SJSA1 (cell line): ENCODE measurements around the gene IER5L. TPM values are rescaled to one million over a fixed set of nuclear protein-coding genes. Genes with fewer than 3 reads are reported as not detected.
A peak's percentile ranks its signal among the peaks of the same experiment; 100 is the strongest.
"Not testable (repeated sequence)": the region's sequence is repeated elsewhere in the genome, so short reads cannot be mapped to it uniquely, and the experiment has no call there.

Source experiments
- DNase-seq, 2 experiments: peaks; one replicate each; pipeline ENCODE4 v3.0.0-alpha.2; 2015 to 2020; ENCODE audit warnings: low spot score in 2 of 2, low read depth in 1 of 2
- H3K27ac ChIP-seq: fragments of 250-450 bp; sonication (Bioruptor Pico); 2 replicates; pipeline ENCODE4 v1.5.1; 2020; ENCODE audit warnings: mild to moderate bottlenecking, moderate library complexity
- H3K27me3 ChIP-seq: fragments of 250-450 bp; sonication (Bioruptor Pico); replicated peaks from 2 replicates; pipeline ENCODE4 v1.5.1; 2020; ENCODE audit warnings: mild to moderate bottlenecking, moderate library complexity
- H3K36me3 ChIP-seq: fragments of 250-450 bp; sonication (Bioruptor Pico); 2 replicates; pipeline ENCODE4 v1.5.1; 2020; ENCODE audit warnings: mild to moderate bottlenecking
- H3K4me1 ChIP-seq: fragments of 250-450 bp; sonication (Bioruptor Pico); replicated peaks from 2 replicates; pipeline ENCODE4 v1.6.1; 2021; ENCODE audit warnings: mild to moderate bottlenecking
- H3K4me3 ChIP-seq: fragments of 250-450 bp; sonication (Bioruptor Pico); 2 replicates; pipeline ENCODE4 v1.5.1; 2020; ENCODE audit warnings: mild to moderate bottlenecking
- H3K9me3 ChIP-seq: fragments of 250-450 bp; sonication (Bioruptor Pico); replicated peaks from 2 replicates; pipeline ENCODE4 v1.5.1; 2020; ENCODE audit warnings: mild to moderate bottlenecking
- total RNA-seq: library from RNA; depleted of rRNA; stranded (reverse); fragments of >200 nt; shearing (Covaris generic); gene quantifications from 2 replicates; pipeline ENCODE4 v1.2.3, GENCODE V29; 2014

IER5L gene
- total RNA-seq, 1 experiment from 2014 or later = 8.8 TPM

- H3K4me1 ChIP-seq = peaks cover 64% of the 10 kb centered on the region
Measured at GRCh38 chr9:129140397-129141065, 37.5 kb downstream of the IER5L start.

DNA sequence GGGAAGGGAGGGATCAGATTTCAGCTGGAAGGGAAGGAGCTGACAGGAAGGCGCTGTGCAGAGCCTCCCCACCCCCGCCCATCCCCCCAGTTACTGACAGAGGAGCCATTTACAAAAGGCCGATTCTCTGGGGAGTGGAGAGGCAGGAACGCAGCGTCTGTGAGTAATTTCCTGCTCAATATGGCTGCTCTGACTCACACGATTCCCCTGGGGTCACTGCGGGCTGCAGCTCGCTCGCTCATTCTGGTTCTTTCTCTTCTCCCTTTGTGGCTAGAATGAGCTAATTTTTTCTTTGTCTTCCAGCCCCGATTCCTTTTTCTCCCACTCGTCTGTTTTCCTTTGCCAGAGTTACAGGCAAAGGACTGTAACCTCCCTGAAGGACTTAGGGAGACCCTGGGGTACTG is 38.1 kb downstream of the IER5L start:
- Histone ChIP-seq H3K27me3 (no peaks in the 10 kb centered on the region), H3K27ac (peak overlapping the region; percentile 99), H3K36me3 (peaks cover 55% of the 10 kb centered on the region), H3K9me3 (no peaks in the 10 kb centered on the region), H3K4me1 (peaks cover 59% of the 10 kb centered on the region), H3K4me3 (peak overlapping the region; percentile 29)
- DNase-seq = peak; percentile 97 to 98

More at GRCh38 chr9:129140397-129141065, 37.5 kb downstream of the IER5L start:
- Histone ChIP-seq H3K27me3 (no peaks in the 10 kb centered on the region), H3K36me3 (peaks cover 54% of the 10 kb centered on the region), H3K4me3 (peak overlapping the region; percentile 29), H3K27ac (peak overlapping the region; percentile 99), H3K9me3 (no peaks in the 10 kb centered on the region)
- no peak for DNase-seq

DNA sequence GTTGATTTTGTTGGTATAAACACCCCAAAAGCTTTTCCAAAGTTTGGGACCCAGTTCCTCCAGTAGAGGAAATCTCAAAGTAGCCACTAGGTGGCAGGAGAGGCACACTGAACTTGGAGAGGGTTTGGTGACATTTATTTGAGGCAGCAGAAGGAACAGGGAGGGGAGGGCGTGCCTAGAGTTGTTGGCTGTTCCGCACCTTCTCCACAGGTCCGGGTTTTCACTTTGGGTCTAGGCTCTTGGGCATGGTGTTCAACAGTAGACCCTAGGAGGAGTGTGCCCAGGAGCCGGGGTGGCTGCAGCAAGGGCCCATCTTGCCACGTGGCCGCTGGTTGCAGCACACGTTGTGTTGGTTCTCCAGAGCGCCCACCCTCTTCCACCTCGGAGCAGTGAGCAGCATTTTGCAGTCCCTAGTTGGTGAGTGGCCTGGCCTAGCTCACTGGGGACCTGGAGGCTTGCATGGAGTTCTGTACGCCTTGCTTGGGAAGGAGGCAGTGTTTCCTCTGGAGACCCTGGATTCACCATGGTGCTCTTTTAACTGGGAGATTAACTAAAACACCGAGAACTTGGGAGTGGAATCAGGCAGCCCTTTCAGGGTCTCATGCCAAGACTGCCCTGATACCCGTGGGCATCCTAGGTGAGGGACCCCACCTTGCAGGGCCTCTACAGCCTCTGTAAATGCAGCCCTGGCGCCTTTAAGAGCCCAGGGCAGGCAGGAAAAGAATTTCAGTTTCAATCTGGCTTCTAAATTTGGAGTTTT is 38.6 kb downstream of the IER5L start:
- Histone ChIP-seq H3K27ac (peak overlapping the region; percentile 44), H3K27me3 (no peaks in the 10 kb centered on the region), H3K4me1 (peaks cover 56% of the 10 kb centered on the region), H3K36me3 (peaks cover 58% of the 10 kb centered on the region), H3K4me3 (peak overlapping the region; percentile 10), H3K9me3 (no peaks in the 10 kb centered on the region)
- peak; percentile 73 to 82 for DNase-seq

- Histone ChIP-seq H3K27ac (peak overlapping the region; percentile 9; the same call in 1 of the 2 replicates), H3K27me3 (no peaks in the 10 kb centered on the region), H3K9me3 (no peaks in the 10 kb centered on the region), H3K36me3 (peaks cover 54% of the 10 kb centered on the region), H3K4me3 (no peak overlapping the region), H3K4me1 (peaks cover 52% of the 10 kb centered on the region)
- no peak for DNase-seq
Measured at GRCh38 chr9:129138476-129139232, 39.4 kb downstream of the IER5L start.

DNA sequence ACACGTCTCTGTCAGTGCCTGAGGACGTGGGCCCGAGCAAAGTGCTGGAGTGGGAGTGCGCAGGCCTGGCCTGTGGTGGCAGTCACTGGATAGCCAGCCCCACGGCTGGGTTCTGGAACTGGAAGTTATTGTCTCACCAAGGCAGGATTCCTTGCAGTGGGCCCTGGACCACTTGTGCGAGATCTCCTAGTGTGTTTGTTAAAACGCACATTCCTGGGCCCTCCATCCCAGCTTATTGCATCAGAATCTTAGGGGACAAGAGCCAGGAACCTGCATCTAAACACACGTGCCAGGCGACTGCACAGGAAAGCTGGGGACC is 40.0 kb downstream of the IER5L start:
- Histone ChIP-seq H3K36me3 (peaks cover 54% of the 10 kb centered on the region), H3K27ac (no peak overlapping the region), H3K9me3 (no peaks in the 10 kb centered on the region), H3K4me3 (no peak overlapping the region), H3K4me1 (peaks cover 47% of the 10 kb centered on the region), H3K27me3 (no peaks in the 10 kb centered on the region)
- no peak for DNase-seq

DNA sequence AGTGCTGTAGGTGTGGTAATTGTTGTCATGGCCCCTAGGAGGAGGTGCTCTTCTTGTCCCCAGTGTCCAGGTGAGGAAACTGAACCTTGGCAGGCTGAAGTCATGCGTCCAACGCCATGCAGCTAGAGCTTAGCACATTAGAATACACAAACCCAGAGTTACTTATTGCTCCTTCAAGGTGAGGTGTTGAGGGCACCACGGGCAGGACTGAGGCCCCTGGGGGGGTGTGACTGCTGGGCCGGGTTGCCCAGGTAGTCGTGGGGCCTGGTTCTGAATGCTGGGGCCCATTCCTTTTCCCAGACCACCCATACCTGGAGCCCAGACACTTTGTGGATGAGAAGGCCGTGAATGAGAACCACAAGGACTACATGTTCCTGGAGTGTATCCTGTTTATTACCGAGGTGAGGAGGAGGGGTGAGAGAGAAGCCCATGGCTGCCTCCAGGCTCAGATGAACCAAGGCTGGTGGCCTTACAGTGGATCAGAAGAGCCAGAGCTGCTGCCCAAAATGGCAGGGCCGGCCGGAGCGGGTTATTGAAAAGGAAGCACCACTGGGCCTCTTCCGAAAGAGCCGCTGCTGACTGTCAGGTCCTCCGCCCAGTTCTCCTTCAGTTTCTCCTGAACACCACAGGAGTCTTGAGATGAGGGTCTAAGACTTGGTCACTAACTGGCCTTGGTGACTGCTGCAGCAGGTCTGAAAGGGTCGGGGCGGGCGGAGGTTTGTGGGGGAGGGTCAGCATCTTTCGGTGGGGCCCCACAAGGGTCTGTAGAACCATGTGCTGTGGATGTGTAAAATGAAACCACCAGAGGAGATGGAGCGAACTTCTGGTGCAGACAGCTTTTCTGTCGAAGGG is 40.5 kb downstream of the IER5L start:
- H3K4me3 ChIP-seq = no peak overlapping the region
- H3K27ac ChIP-seq = no peak overlapping the region
- peaks cover 41% of the 10 kb centered on the region for H3K4me1 ChIP-seq
- DNase-seq = no peak
- H3K27me3 ChIP-seq = no peaks in the 10 kb centered on the region
- H3K9me3 ChIP-seq = no peaks in the 10 kb centered on the region
- H3K36me3 ChIP-seq = peaks cover 50% of the 10 kb centered on the region

GRCh38 chr9:129136446-129137035 is 41.5 kb downstream of the IER5L start:
- Histone ChIP-seq H3K36me3 (peaks cover 52% of the 10 kb centered on the region), H3K27me3 (no peaks in the 10 kb centered on the region), H3K9me3 (no peaks in the 10 kb centered on the region), H3K4me3 (no peak overlapping the region), H3K27ac (no peak overlapping the region), H3K4me1 (peaks cover 35% of the 10 kb centered on the region)
- no peak for DNase-seq

DNA sequence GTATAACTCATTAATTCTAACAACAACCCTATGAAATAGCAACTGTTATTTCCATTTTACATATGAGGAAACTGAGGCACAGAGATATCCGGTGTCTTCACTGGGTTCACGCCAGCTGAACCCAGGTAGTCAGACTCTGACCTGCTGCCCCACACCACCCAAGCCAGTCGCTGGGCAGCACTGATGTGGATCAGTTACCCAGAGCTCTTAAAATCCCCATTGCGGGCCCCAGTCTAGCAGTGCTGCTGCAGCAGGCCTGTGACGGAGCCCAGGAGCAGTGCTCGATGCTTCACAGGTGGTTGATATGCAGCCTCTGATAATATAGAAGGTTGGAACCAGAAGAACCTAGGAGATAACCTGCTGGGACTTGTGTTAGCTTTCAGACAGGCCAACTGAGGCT is 42.6 kb downstream of the IER5L start:
- H3K36me3 ChIP-seq = peaks cover 63% of the 10 kb centered on the region
- H3K4me3 ChIP-seq = no peak overlapping the region
- H3K27me3 ChIP-seq = no peaks in the 10 kb centered on the region
- no peak for DNase-seq
- no peak overlapping the region for H3K27ac ChIP-seq
- peaks cover 26% of the 10 kb centered on the region for H3K4me1 ChIP-seq
- no peaks in the 10 kb centered on the region for H3K9me3 ChIP-seq

GRCh38 chr9:129133082-129133481 is 45.0 kb downstream of the IER5L start:
- Histone ChIP-seq H3K36me3 (peaks cover 59% of the 10 kb centered on the region), H3K27ac (no peak overlapping the region), H3K4me3 (no peak overlapping the region), H3K27me3 (no peaks in the 10 kb centered on the region), H3K4me1 (peaks cover 5% of the 10 kb centered on the region), H3K9me3 (no peaks in the 10 kb centered on the region)
- no peak for DNase-seq

GRCh38 chr9:129131300-129132145 is 46.5 kb downstream of the IER5L start:
- Histone ChIP-seq H3K36me3 (peaks cover 56% of the 10 kb centered on the region), H3K4me1 (0 out of 2 replicates have a peak, but pooled peaks cover 4% of the 10 kb centered on the region), H3K27ac (no peak overlapping the region), H3K27me3 (no peaks in the 10 kb centered on the region), H3K9me3 (no peaks in the 10 kb centered on the region), H3K4me3 (no peak overlapping the region)
- DNase-seq = peak; percentile 54 to 65

- Histone ChIP-seq H3K27me3 (no peaks in the 10 kb centered on the region), H3K36me3 (peaks cover 51% of the 10 kb centered on the region), H3K4me3 (no peak overlapping the region), H3K27ac (no peak overlapping the region), H3K9me3 (no peaks in the 10 kb centered on the region), H3K4me1 (peaks cover 5% of the 10 kb centered on the region)
- no peak for DNase-seq
Measured at GRCh38 chr9:129130791-129131190, 47.3 kb downstream of the IER5L start.

GRCh38 chr9:129130271-129130670 is 47.8 kb downstream of the IER5L start:
- H3K36me3 ChIP-seq = peaks cover 47% of the 10 kb centered on the region

More at GRCh38 chr9:129130271-129130670, 47.8 kb downstream of the IER5L start:
- not testable (repeated sequence) for H3K9me3 ChIP-seq, H3K27ac ChIP-seq, H3K4me3 ChIP-seq, H3K27me3 ChIP-seq, DNase-seq
- H3K4me1 ChIP-seq = peaks cover 10% of the 10 kb centered on the region
